ENCODE results near the gene CLN5. TPM values are rescaled to one million over a fixed set of nuclear protein-coding genes. Genes with fewer than 3 reads are reported as not detected.

The CLN5 gene
- total and polyA plus RNA-seq, 10 of the 15 experiments (the other 5 are each of a cell fraction or from before 2014, with no cell fraction given): 11.2 to 22.2 (median 13.1) TPM

DNA sequence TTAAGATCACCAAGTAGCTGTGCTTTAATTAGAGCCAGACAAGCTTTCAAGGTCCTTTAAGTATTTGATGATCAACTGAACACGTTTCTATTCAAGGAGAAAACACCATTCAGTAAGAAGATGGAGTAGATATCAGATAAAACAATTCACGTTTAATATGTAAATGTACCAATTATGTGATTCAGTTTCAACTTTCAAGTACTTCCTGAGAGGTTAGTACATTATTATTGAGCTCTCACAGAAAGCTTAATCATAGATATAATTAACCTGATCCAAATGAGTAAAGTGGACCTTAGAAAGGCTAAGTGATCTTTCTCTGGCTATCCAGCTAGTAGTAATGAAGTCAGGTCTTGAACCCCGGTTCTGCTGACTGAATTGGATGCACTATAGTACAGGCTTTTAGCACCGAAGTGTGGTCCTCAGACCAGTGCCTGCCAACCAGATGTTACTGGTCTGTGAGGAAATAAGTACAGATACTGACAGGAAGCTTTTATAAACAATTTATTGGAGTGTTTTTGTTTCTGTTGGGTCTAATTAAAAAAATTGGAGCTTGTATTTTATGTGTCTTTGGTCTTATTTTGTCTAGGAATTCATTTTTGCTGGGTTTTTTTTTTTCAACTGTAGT is 10.2 kb downstream of the CLN5 start:
- Histone ChIP-seq H3K36me3 (ENCODE audit: control insufficient read depth in 2 of 2, insufficient read depth in 2 of 2, low read length in 1 of 2) (peaks cover 1 to 12% of the 10 kb centered on the region in 2 experiments), H3K27ac (ENCODE audit: control insufficient read depth, insufficient read depth) (no peak overlapping the region), H3K4me3 (no peak overlapping the region), H3K4me1 (ENCODE audit: control insufficient read depth, insufficient read depth, low read length) (0 out of 2 replicates have a peak, but pooled peaks cover 3% of the 10 kb centered on the region), H3K79me2 (ENCODE audit: control insufficient read depth, insufficient read depth, low read length) (no peaks in the 10 kb centered on the region), H3K4me2 (ENCODE audit: control insufficient read depth, insufficient read depth) (no peak overlapping the region), H2AFZ (ENCODE audit: control insufficient read depth, low read depth, low read length) (no peak overlapping the region), H4K20me1 (ENCODE audit: control insufficient read depth, insufficient read depth) (no peaks in the 10 kb centered on the region), H3K9ac (ENCODE audit: control insufficient read depth, insufficient read depth, low read length) (no peak overlapping the region), H3K9me3 (replicated peaks; ENCODE audit: control insufficient read depth, insufficient read depth, low read length) (no peaks in the 10 kb centered on the region), H3K27me3 (replicated peaks in 1 of 2; ENCODE audit: control insufficient read depth in 2 of 2, insufficient read depth in 2 of 2, low read length in 1 of 2) (no peaks in the 10 kb centered on the region)
- CTCF ChIA-PET: interaction anchor here (0.6 to 5.7 kb wide), 22 partner anchors 9 to 1529 kb away, joined by 3 to 47 read pairs (median 4); partner anchors contain the start of gene CLN5
- WGBS (ENCODE audit: insufficient coverage, insufficient replicate concordance, low lambda C conversion rate, missing lambda C conversion rate): 82% methylated on average over 4 of the region's 4 CpGs
- in situ Hi-C loops (cut with MboI): loop anchor here (25.0 kb wide), 1 partner anchor 1635 kb away; no protein-coding TSS in a partner anchor
- intact Hi-C loops (cut with micrococcal nuclease; ENCODE audit: unreplicated experiment): no loop called here
- no peak for FAIRE-seq
- RAD21 ChIA-PET (ENCODE audit: unreplicated experiment): interaction anchor here (0.8 to 1.8 kb wide), 7 partner anchors 9 to 98 kb away, joined by 3 to 9 read pairs (median 4); no protein-coding TSS in a partner anchor
- POLR2A ChIA-PET: interaction anchor here (2.1 kb wide), 1 partner anchor 10 kb away, joined by 16 read pairs; the partner anchor contains the start of gene CLN5
- DNase-seq (ENCODE audit: low read depth, low spot score): no peak
- no TSS peak for BruUV-seq (replicated peaks)
- ATAC-seq: no peak; the same call in 2 of the 3 replicates
- SMC1A ChIA-PET (ENCODE audit: uncharacterized antibody, unreplicated experiment): interaction anchor here (0.6 to 2.1 kb wide), 9 partner anchors 9 to 977 kb away, joined by 3 to 11 read pairs (median 4); partner anchors contain the start of gene CLN5
- TF ChIP-seq IRF4 (IDR thresholded peaks at IDR 0.05; ENCODE audit: low read depth, low read length): no peak
- no peak for TF ChIP-seq ZNF274 (IDR thresholded peaks at IDR 0.05; ENCODE audit: insufficient read depth, insufficient read length)
- TF ChIP-seq HDAC2 (IDR thresholded peaks at IDR 0.05): no peak
- no peak for TF ChIP-seq YY1 (IDR thresholded peaks at IDR 0.05; ENCODE audit: low read depth, low read length)
- TF ChIP-seq EGR1 (IDR thresholded peaks at IDR 0.05; ENCODE audit: borderline replicate concordance in 1 of 2, low read depth in 2 of 2, low read length in 2 of 2): no peak
- TF ChIP-seq EP300 (IDR thresholded peaks at IDR 0.05; ENCODE audit: borderline replicate concordance in 1 of 2, control insufficient read depth in 1 of 2, low read depth in 2 of 2, low read length in 2 of 2): no peak
- TF ChIP-seq BACH1 (IDR thresholded peaks at IDR 0.05; ENCODE audit: borderline replicate concordance): no peak
- TF ChIP-seq RFX5 (IDR thresholded peaks at IDR 0.05; ENCODE audit: low read depth, low read length): no peak
- TF ChIP-seq ZSCAN29 (IDR thresholded peaks at IDR 0.05): no peak
- no peak for TF ChIP-seq NFYB (IDR thresholded peaks at IDR 0.05; ENCODE audit: insufficient read depth, low read depth, low read length)
- TF ChIP-seq, protein P1, sequence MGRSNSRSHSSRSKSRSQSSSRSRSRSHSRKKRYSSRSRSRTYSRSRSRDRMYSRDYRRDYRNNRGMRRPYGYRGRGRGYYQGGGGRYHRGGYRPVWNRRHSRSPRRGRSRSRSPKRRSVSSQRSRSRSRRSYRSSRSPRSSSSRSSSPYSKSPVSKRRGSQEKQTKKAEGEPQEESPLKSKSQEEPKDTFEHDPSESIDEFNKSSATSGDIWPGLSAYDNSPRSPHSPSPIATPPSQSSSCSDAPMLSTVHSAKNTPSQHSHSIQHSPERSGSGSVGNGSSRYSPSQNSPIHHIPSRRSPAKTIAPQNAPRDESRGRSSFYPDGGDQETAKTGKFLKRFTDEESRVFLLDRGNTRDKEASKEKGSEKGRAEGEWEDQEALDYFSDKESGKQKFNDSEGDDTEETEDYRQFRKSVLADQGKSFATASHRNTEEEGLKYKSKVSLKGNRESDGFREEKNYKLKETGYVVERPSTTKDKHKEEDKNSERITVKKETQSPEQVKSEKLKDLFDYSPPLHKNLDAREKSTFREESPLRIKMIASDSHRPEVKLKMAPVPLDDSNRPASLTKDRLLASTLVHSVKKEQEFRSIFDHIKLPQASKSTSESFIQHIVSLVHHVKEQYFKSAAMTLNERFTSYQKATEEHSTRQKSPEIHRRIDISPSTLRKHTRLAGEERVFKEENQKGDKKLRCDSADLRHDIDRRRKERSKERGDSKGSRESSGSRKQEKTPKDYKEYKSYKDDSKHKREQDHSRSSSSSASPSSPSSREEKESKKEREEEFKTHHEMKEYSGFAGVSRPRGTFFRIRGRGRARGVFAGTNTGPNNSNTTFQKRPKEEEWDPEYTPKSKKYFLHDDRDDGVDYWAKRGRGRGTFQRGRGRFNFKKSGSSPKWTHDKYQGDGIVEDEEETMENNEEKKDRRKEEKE (IDR thresholded peaks at IDR 0.05): no peak
- TF ChIP-seq CREM (IDR thresholded peaks at IDR 0.05; ENCODE audit: low read depth): no peak
